Peyer's patch (tissue), 4 donors: ENCODE results near the gene FBXO48. TPM values are rescaled to one million over a fixed set of nuclear protein-coding genes. Genes with fewer than 3 reads are reported as not detected.
A peak's percentile ranks its signal among the peaks of the same experiment; 100 is the strongest.

Experiments
- DNase-seq, 3 donors: peaks; one replicate each; pipeline ENCODE4 v3.0.0-alpha.2; 2017 to 2019
- H3K27ac ChIP-seq, 4 donors: fragments of 200-600 bp; sonication (generic); one replicate each; pipeline ENCODE4 v1.5.1; 2016 to 2019
- H3K27me3 ChIP-seq, 2 donors: fragments of 200-600 bp; sonication (generic); one replicate each; pipeline ENCODE4 v1.5.1; 2019
- H3K36me3 ChIP-seq, 3 donors: fragments of 200-600 bp; sonication (generic); one replicate each; pipeline ENCODE4 v1.5.1; 2016 to 2019
- H3K4me1 ChIP-seq, 4 donors: fragments of 200-600 bp; sonication (generic); one replicate each; pipeline ENCODE4 v1.5.1; 2016 to 2019
- H3K4me3 ChIP-seq, 4 donors: fragments of 200-600 bp; sonication (generic); 1 replicate in 3 of 4; 2 replicates in 1 of 4; pipeline ENCODE4 v1.5.1; 2016 to 2019; ENCODE audit warnings: mild to moderate bottlenecking in 1 of 4
- H3K9me3 ChIP-seq, 4 donors: fragments of 200-600 bp; sonication (generic); one replicate each; pipeline ENCODE4 v1.5.1; 2016 to 2019; ENCODE audit warnings: mild to moderate bottlenecking in 1 of 4
- CTCF ChIP-seq, 6 experiments: fragments of 450-650 bp in 4 of 6; fragments of 200-600 bp in 2 of 6; sonication (generic) in 1 of 6; IDR thresholded peaks; one replicate each; pipeline ENCODE4 v1.5.1; 2017 to 2019; ENCODE audit warnings: antibody characterized with exemption in 6 of 6, mild to moderate bottlenecking in 3 of 6, moderate library complexity in 1 of 6
- POLR2A ChIP-seq, 2 donors: fragments of 450-650 bp; IDR thresholded peaks; one replicate each; pipeline ENCODE4 v1.5.1; 2017; ENCODE audit warnings: antibody characterized with exemption in 2 of 2, mild to moderate bottlenecking in 2 of 2, moderate library complexity in 2 of 2
- total RNA-seq, 4 donors: library from RNA; depleted of rRNA; stranded (reverse); fragments of >200 nt; gene quantifications; one replicate each; pipeline ENCODE4 v1.1.0, GENCODE V29; 2016

The FBXO48 gene
- total RNA-seq, 4 donors from 2014 or later: 0.83 to 2.6 (median 1.4) TPM

GRCh38 chr2:68414876-68415275, 52.2 kb downstream of the FBXO48 start:
- TF ChIP-seq CTCF (IDR thresholded peaks at IDR 0.05) (no peak), POLR2A (IDR thresholded peaks at IDR 0.05) (no peak)
- Histone ChIP-seq H3K4me3 (no peak overlapping the region), H3K27ac (no peak overlapping the region), H3K4me1 (peaks cover 0 to 14% (median 5%) of the 10 kb centered on the region in 4 donors), H3K27me3 (no peaks in the 10 kb centered on the region), H3K9me3 (no peaks in the 10 kb centered on the region), H3K36me3 (no peaks in the 10 kb centered on the region)
- DNase-seq: no peak

GRCh38 chr2:68414452-68414851, 52.6 kb downstream of the FBXO48 start:
- Histone ChIP-seq H3K27me3 (no peaks in the 10 kb centered on the region), H3K36me3 (no peaks in the 10 kb centered on the region), H3K4me3 (no peak overlapping the region), H3K9me3 (no peaks in the 10 kb centered on the region), H3K27ac (no peak overlapping the region), H3K4me1 (peaks cover 0 to 14% (median 5%) of the 10 kb centered on the region in 4 donors)
- DNase-seq: no peak
- TF ChIP-seq POLR2A (IDR thresholded peaks at IDR 0.05) (no peak), CTCF (IDR thresholded peaks at IDR 0.05) (no peak)

GRCh38 chr2:68413466-68413865, 53.6 kb downstream of the FBXO48 start:
- no peaks in the 10 kb centered on the region for H3K27me3 ChIP-seq
- H3K4me1 ChIP-seq: peaks cover 0 to 10% (median 3%) of the 10 kb centered on the region in 4 donors
- no peaks in the 10 kb centered on the region for H3K36me3 ChIP-seq
- TF ChIP-seq CTCF (IDR thresholded peaks at IDR 0.05) (no peak), POLR2A (IDR thresholded peaks at IDR 0.05) (no peak)
- no peak overlapping the region for H3K4me3 ChIP-seq
- no peaks in the 10 kb centered on the region for H3K9me3 ChIP-seq
- H3K27ac ChIP-seq: no peak overlapping the region
- DNase-seq: no peak

- no peak for DNase-seq
- Histone ChIP-seq H3K27ac (peak overlapping the region in 2 of 4 donors; percentile 43 to 66), H3K4me3 (no peak overlapping the region), H3K36me3 (no peaks in the 10 kb centered on the region), H3K4me1 (peaks cover 0 to 10% (median 2%) of the 10 kb centered on the region in 4 donors), H3K9me3 (no peaks in the 10 kb centered on the region), H3K27me3 (no peaks in the 10 kb centered on the region)
- TF ChIP-seq POLR2A (IDR thresholded peaks at IDR 0.05): no peak
Measured at GRCh38 chr2:68412127-68412819, 54.8 kb downstream of the FBXO48 start.

GRCh38 chr2:68411397-68412126, 55.5 kb downstream of the FBXO48 start:
- no peaks in the 10 kb centered on the region for H3K27me3 ChIP-seq
- H3K4me1 ChIP-seq: peaks cover 0 to 10% (median 2%) of the 10 kb centered on the region in 4 donors
- H3K9me3 ChIP-seq: no peaks in the 10 kb centered on the region
- H3K27ac ChIP-seq: peak overlapping the region in 2 of 4 donors; percentile 43 to 66
- no peaks in the 10 kb centered on the region for H3K36me3 ChIP-seq
- H3K4me3 ChIP-seq: no peak overlapping the region
- TF ChIP-seq CTCF (IDR thresholded peaks at IDR 0.05) (no peak), POLR2A (IDR thresholded peaks at IDR 0.05) (no peak)
- no peak for DNase-seq

Other genes starting within 250 kb of the FBXO48 start
- 10 to 100 TPM; 18.5 to 33.8 (median 25.4) TPM for gene PPP3R1, start 214.8 kb downstream of the FBXO48 start, total RNA-seq
- 10 to 100 TPM in 1 of 4 donors, 1 to 10 TPM in 3; 2.1 to 21.5 (median 4.8) TPM for gene CNRIP1, start 147.3 kb downstream of the FBXO48 start, total RNA-seq
- gene PLEK, start 102.0 kb downstream of the FBXO48 start, total RNA-seq: 10 to 100 TPM in 1 of 4 donors, 1 to 10 TPM in 3; 1.8 to 46.2 (median 3.4) TPM
- gene APLF, start 291 bp upstream of the FBXO48 start, total RNA-seq: 1 to 10 TPM in 3 of 4 donors, under 1 TPM in 1; 0.70 to 9.1 (median 2.0) TPM
- not detected for gene PROKR1, start 176.3 kb upstream of the FBXO48 start, total RNA-seq